GM12892 (cell line): ENCODE measurements around the gene FARP2.

Experiments
- POLR2AphosphoS5 ChIP-seq: IDR thresholded peaks from 2 replicates; pipeline ENCODE4 v1.6.1; 2011; ENCODE audit warnings: low read depth, low read length, control low read depth
- TAF1 ChIP-seq: IDR thresholded peaks from 2 replicates; pipeline ENCODE4 v1.6.1; 2011; ENCODE audit warnings: low read depth, mild to moderate bottlenecking, control low read depth, low read length, borderline replicate concordance

GRCh38 chr2:241467777-241468475, 111.8 kb downstream of the FARP2 start:
- no peak for TF ChIP-seq TAF1
- no peak for TF ChIP-seq POLR2AphosphoS5
